Measurements from ENCODE around the gene PM20D1. TPM values are rescaled to one million over a fixed set of nuclear protein-coding genes. Genes with fewer than 3 reads are reported as not detected.

Gene PM20D1
- total and polyA plus RNA-seq, 2 donors (not counting 1 experiment from before 2014, with no cell fraction given) = 2.0 to 3.3 TPM

GRCh38 chr1:205800981-205801703, 48.8 kb downstream of the PM20D1 start:
- H3K27ac Mint-ChIP-seq = no peak overlapping the region
- H3K36me3 ChIP-seq (replicated peaks in 1 of 2; ENCODE audit: control extremely low read depth in 1 of 2, control insufficient read depth in 1 of 2, extremely low read depth in 1 of 2, insufficient read depth in 2 of 2, low read length in 1 of 2) = peaks cover 0 to 36% of the 10 kb centered on the region in 2 experiments
- intact Hi-C loops (cut with micrococcal nuclease) = no loop called here
- no peaks in the 10 kb centered on the region for H3K27me3 ChIP-seq (replicated peaks in 1 of 4; ENCODE audit: control extremely low read depth in 1 of 4, control insufficient read depth in 3 of 4, insufficient read depth in 4 of 4, low read length in 3 of 4)
- no peak overlapping the region for H3K9ac ChIP-seq (ENCODE audit: low read length)
- 100% methylated on average over 2 of the region's 7 CpGs for WGBS (ENCODE audit: insufficient coverage)
- no peaks in the 10 kb centered on the region for H3K9me3 Mint-ChIP-seq (ENCODE audit: insufficient read depth)
- H3K27ac ChIP-seq (ENCODE audit: low read length in 2 of 2) = no peak overlapping the region
- TF ChIP-seq EZH2 (IDR thresholded peaks at IDR 0.05; ENCODE audit: borderline replicate concordance, insufficient read depth, low read depth, low read length, poor library complexity, severe bottlenecking) = no peak
- TF ChIP-seq CTCF (IDR thresholded peaks at IDR 0.05) = no peak
- H3K79me2 ChIP-seq (ENCODE audit: control insufficient read depth, insufficient read depth, low read length) = peaks cover 16% of the 10 kb centered on the region
- peaks cover 8% of the 10 kb centered on the region for H4K20me1 ChIP-seq (ENCODE audit: control insufficient read depth, insufficient read depth, low read length, poor library complexity, severe bottlenecking)
- no peak overlapping the region for H2AFZ ChIP-seq (ENCODE audit: insufficient read depth, low read depth, low read length, poor library complexity, severe bottlenecking)
- no peak for DNase-seq
- no peak overlapping the region for H3K4me3 Mint-ChIP-seq
- CTCF ChIA-PET = interaction anchor here (1.5 to 1.9 kb wide), 2 partner anchors 9 to 176 kb away, joined by 4 to 5 read pairs; no protein-coding TSS in a partner anchor
- H3K27me3 Mint-ChIP-seq = no peaks in the 10 kb centered on the region
- POLR2A ChIA-PET = no interaction called here
- no peak overlapping the region for H3K4me2 ChIP-seq (replicated peaks; ENCODE audit: low read depth, low read length, poor library complexity, severe bottlenecking)
- peaks cover 21% of the 10 kb centered on the region for H3K4me1 Mint-ChIP-seq
- peaks cover 12 to 14% of the 10 kb centered on the region in 2 donors for H3K4me1 ChIP-seq (ENCODE audit: control insufficient read depth in 2 of 2, insufficient read depth in 2 of 2, low read length in 2 of 2)
- ATAC-seq (ENCODE audit: low read depth) = no peak
- H3K9me3 ChIP-seq (ENCODE audit: control extremely low read depth in 1 of 3, control insufficient read depth in 2 of 3, insufficient read depth in 1 of 3, low read length in 2 of 3) = no peaks in the 10 kb centered on the region
- no peak overlapping the region for H3K4me3 ChIP-seq (ENCODE audit: control extremely low read depth in 1 of 5, extremely low read depth in 1 of 5, insufficient read depth in 1 of 5, low read depth in 2 of 5, low read length in 4 of 5)

GRCh38 chr1:205800427-205800826, 49.5 kb downstream of the PM20D1 start:
- Histone ChIP-seq H3K36me3 (replicated peaks in 1 of 2; ENCODE audit: control extremely low read depth in 1 of 2, control insufficient read depth in 1 of 2, extremely low read depth in 1 of 2, insufficient read depth in 2 of 2, low read length in 1 of 2) (peaks cover 0 to 43% of the 10 kb centered on the region in 2 experiments), H3K4me3 (ENCODE audit: control extremely low read depth in 1 of 5, extremely low read depth in 1 of 5, insufficient read depth in 1 of 5, low read depth in 2 of 5, low read length in 4 of 5) (no peak overlapping the region), H3K9ac (ENCODE audit: low read length) (no peak overlapping the region), H3K9me3 (ENCODE audit: control extremely low read depth in 1 of 3, control insufficient read depth in 2 of 3, insufficient read depth in 1 of 3, low read length in 2 of 3) (no peaks in the 10 kb centered on the region), H3K4me1 (ENCODE audit: control insufficient read depth in 2 of 2, insufficient read depth in 2 of 2, low read length in 2 of 2) (peaks cover 5 to 7% of the 10 kb centered on the region in 2 donors), H2AFZ (ENCODE audit: insufficient read depth, low read depth, low read length, poor library complexity, severe bottlenecking) (no peak overlapping the region), H3K4me2 (replicated peaks; ENCODE audit: low read depth, low read length, poor library complexity, severe bottlenecking) (no peak overlapping the region), H3K27ac (ENCODE audit: low read length in 2 of 2) (no peak overlapping the region), H4K20me1 (ENCODE audit: control insufficient read depth, insufficient read depth, low read length, poor library complexity, severe bottlenecking) (peaks cover 8% of the 10 kb centered on the region), H3K79me2 (ENCODE audit: control insufficient read depth, insufficient read depth, low read length) (peaks cover 16% of the 10 kb centered on the region), H3K27me3 (replicated peaks in 1 of 4; ENCODE audit: control extremely low read depth in 1 of 4, control insufficient read depth in 3 of 4, insufficient read depth in 4 of 4, low read length in 3 of 4) (no peaks in the 10 kb centered on the region)
- TF ChIP-seq CTCF (IDR thresholded peaks at IDR 0.05) (no peak), EZH2 (IDR thresholded peaks at IDR 0.05; ENCODE audit: borderline replicate concordance, insufficient read depth, low read depth, low read length, poor library complexity, severe bottlenecking) (no peak)
- Mint-ChIP-seq H3K4me3 (no peak overlapping the region), H3K27me3 (no peaks in the 10 kb centered on the region), H3K9me3 (ENCODE audit: insufficient read depth) (no peaks in the 10 kb centered on the region), H3K27ac (no peak overlapping the region), H3K4me1 (peaks cover 13% of the 10 kb centered on the region)
- ChIA-PET CTCF (interaction anchor here (1.5 kb wide), 1 partner anchor 177 kb away, joined by 4 read pairs; no protein-coding TSS in a partner anchor), POLR2A (no interaction called here)
- ATAC-seq (ENCODE audit: low read depth) (no peak), DNase-seq (no peak)
- intact Hi-C loops (cut with micrococcal nuclease) = no loop called here
- 96% methylated on average over 6 of the region's 7 CpGs for WGBS (ENCODE audit: insufficient coverage)
